CD4-positive, alpha-beta T cell (primary cell): Measurements from ENCODE around the gene CHI3L2. TPM values are rescaled to one million over a fixed set of nuclear protein-coding genes. Genes with fewer than 3 reads are reported as not detected.
A peak's percentile ranks its signal among the peaks of the same experiment; 100 is the strongest.

Experiments
- ATAC-seq: fragments of 200-7000 bp; cut with Tn5 transposase; one replicate; pipeline ENCODE4 v1.10.0; 2022; ENCODE audit warnings: mild to moderate bottlenecking; ENCODE audit not compliant: poor library complexity
- CTCF ChIA-PET: fragments of 350-600 bp; sonication (Branson Sonifier 250); formaldehyde crosslinking; loops from one replicate; lab custom pipeline; 2021; ENCODE audit warnings: antibody characterized with exemption, inconsistent platforms; lab: Charles Lee
- POLR2A ChIA-PET: fragments of 350-600 bp; sonication (Branson Sonifier 250); formaldehyde crosslinking; loops from one replicate; lab custom pipeline; 2021; ENCODE audit warnings: antibody characterized with exemption, inconsistent platforms; lab: Charles Lee
- DNase-seq, 14 experiments: peaks; one replicate each; pipeline ENCODE4 v3.0.0-alpha.2; 2013 to 2020; ENCODE audit warnings: mixed read lengths in 2 of 14
- H3K27ac ChIP-seq, 2 donors: one replicate each; pipeline versions ENCODE4 v1.5.1 to v1.7.0; 2013; ENCODE audit warnings: low read length in 2 of 2, low read depth in 1 of 2, mild to moderate bottlenecking in 1 of 2
- H3K27me3 ChIP-seq, 2 experiments: 1 replicate in 1 of 2; 2 replicates in 1 of 2; pipeline versions ENCODE4 v1.6.1 to v1.7.0; 2013; ENCODE audit warnings: low read length in 2 of 2, control low read depth in 1 of 2, mild to moderate bottlenecking in 1 of 2, moderate library complexity in 1 of 2; ENCODE audit not compliant: insufficient read depth in 2 of 2, control insufficient read depth in 1 of 2
- H3K36me3 ChIP-seq: one replicate; pipeline ENCODE4 v1.6.1; 2013; ENCODE audit warnings: low read length, control low read depth; ENCODE audit not compliant: insufficient read depth
- H3K4me1 ChIP-seq: one replicate; pipeline ENCODE4 v1.6.1; 2013; ENCODE audit warnings: low read length, control low read depth; ENCODE audit not compliant: insufficient read depth
- H3K4me3 ChIP-seq: one replicate; pipeline ENCODE4 v1.5.1; 2013; ENCODE audit warnings: mild to moderate bottlenecking, low read length, moderate library complexity
- H3K9me3 ChIP-seq, 2 experiments: 1 replicate in 1 of 2; 2 replicates in 1 of 2; pipeline versions ENCODE4 v1.6.1 to v1.7.0; 2013; ENCODE audit warnings: low read length in 2 of 2, mild to moderate bottlenecking in 2 of 2, control low read depth in 1 of 2, moderate library complexity in 1 of 2; ENCODE audit not compliant: control insufficient read depth in 1 of 2, insufficient read depth in 1 of 2
- H3K27ac Mint-ChIP-seq: one replicate; pipeline ENCODE4 v1.8.0; 2020; ENCODE audit warnings: mixed read lengths
- H3K27me3 Mint-ChIP-seq: one replicate; pipeline ENCODE4 v1.8.0; 2021; ENCODE audit warnings: mixed read lengths
- H3K36me3 Mint-ChIP-seq: one replicate; pipeline ENCODE4 v1.8.0; 2021; ENCODE audit warnings: low read depth, mixed read lengths
- H3K4me1 Mint-ChIP-seq: one replicate; pipeline ENCODE4 v1.8.0; 2021; ENCODE audit warnings: low read depth, mixed read lengths
- H3K4me3 Mint-ChIP-seq: one replicate; pipeline ENCODE4 v1.8.0; 2020; ENCODE audit warnings: mild to moderate bottlenecking, mixed read lengths
- H3K9me3 Mint-ChIP-seq: one replicate; pipeline ENCODE4 v1.8.0; 2020; ENCODE audit warnings: mixed read lengths
- intact Hi-C, 2 experiments: fragments of 100-400 bp; cut with DNase I in 1 of 2; cut with micrococcal nuclease in 1 of 2; formaldehyde crosslinking; loops; one replicate each; pipeline versions ENCODE4 v1.15.1 to v1.9.0; 2023 to 2025; cut with DNase I, micrococcal nuclease
- total RNA-seq, 174 experiments: library from RNA in 2 of 174; stranded (reverse) in 2 of 174; gene quantifications; one replicate each; pipeline ENCODE4 v1.2.3 and lab custom pipeline; 2021 to 2026
- TF ChIP-seq, protein P1 (sequence below): fragments of 200-600 bp; IDR thresholded peaks from one replicate; pipeline ENCODE4 v1.8.0; 2022; ENCODE audit warnings: antibody characterized with exemption, mild to moderate bottlenecking

Gene CHI3L2
- total RNA-seq, 2 experiments from 2014 or later, result 13.9 to 15.7 TPM

DNA sequence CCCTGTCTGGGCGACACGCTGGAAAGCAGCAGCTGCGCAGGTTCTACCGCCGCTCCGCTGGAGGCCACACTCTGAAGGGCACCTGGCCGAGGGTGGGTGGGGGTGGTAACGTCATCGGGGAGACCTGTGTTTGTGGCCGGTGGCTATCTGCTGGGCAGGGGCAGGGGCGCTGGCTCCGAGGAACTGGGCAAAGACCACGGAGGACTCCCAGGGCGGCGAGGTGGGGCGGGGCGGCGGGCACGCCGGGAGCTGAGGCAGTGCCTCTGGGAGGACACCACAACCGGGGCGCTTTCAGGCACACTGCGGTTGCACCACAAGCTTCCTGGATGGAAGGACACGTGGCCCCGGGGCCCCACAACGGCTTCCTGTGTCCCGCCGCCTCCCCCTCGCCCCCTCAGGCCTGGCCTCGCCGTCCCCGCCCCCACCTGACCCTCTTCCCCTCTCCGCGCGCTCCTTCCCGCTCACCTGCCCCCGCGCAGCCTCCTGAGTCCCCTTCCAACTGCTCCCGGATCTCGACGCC is 23.8 kb upstream of the CHI3L2 start:
- peak overlapping the region; percentile 90 for H3K27ac Mint-ChIP-seq
- peaks cover 34% of the 10 kb centered on the region for H3K36me3 Mint-ChIP-seq
- intact Hi-C loops, result loop anchor here in 1 of 2 experiments (2.0 to 10.0 kb wide), 3 partner anchors 19 to 579 kb away; no protein-coding TSS in a partner anchor
- no peaks in the 10 kb centered on the region for H3K9me3 ChIP-seq
- DNase-seq (peak; percentile 52 to 93 (median 84)), ATAC-seq (peak; percentile 39)
- H3K4me3 ChIP-seq, result peak overlapping the region; percentile 79
- H3K9me3 Mint-ChIP-seq, result no peaks in the 10 kb centered on the region
- peaks cover 83% of the 10 kb centered on the region for H3K4me1 Mint-ChIP-seq
- peaks cover 50% of the 10 kb centered on the region for H3K4me1 ChIP-seq
- H3K27me3 Mint-ChIP-seq, result no peaks in the 10 kb centered on the region
- ChIA-PET CTCF (interaction anchor here (0.8 to 1.7 kb wide), 3 partner anchors 18 to 143 kb away, joined by 3 to 9 read pairs (median 3); no protein-coding TSS in a partner anchor), POLR2A (interaction anchor here (0.9 to 15.0 kb wide), 9 partner anchors 8 to 196 kb away, joined by 3 to 756 read pairs (median 4); partner anchors contain the start of genes CEPT1, CHI3L2 and DRAM2)
- TF ChIP-seq, protein P1, sequence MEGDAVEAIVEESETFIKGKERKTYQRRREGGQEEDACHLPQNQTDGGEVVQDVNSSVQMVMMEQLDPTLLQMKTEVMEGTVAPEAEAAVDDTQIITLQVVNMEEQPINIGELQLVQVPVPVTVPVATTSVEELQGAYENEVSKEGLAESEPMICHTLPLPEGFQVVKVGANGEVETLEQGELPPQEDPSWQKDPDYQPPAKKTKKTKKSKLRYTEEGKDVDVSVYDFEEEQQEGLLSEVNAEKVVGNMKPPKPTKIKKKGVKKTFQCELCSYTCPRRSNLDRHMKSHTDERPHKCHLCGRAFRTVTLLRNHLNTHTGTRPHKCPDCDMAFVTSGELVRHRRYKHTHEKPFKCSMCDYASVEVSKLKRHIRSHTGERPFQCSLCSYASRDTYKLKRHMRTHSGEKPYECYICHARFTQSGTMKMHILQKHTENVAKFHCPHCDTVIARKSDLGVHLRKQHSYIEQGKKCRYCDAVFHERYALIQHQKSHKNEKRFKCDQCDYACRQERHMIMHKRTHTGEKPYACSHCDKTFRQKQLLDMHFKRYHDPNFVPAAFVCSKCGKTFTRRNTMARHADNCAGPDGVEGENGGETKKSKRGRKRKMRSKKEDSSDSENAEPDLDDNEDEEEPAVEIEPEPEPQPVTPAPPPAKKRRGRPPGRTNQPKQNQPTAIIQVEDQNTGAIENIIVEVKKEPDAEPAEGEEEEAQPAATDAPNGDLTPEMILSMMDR, result no peak
- peaks cover 5% of the 10 kb centered on the region for H3K36me3 ChIP-seq
- H3K27me3 ChIP-seq, result no peaks in the 10 kb centered on the region
- H3K27ac ChIP-seq, result peak overlapping the region; percentile 70 to 97
- peak overlapping the region; percentile 99 for H3K4me3 Mint-ChIP-seq

DNA sequence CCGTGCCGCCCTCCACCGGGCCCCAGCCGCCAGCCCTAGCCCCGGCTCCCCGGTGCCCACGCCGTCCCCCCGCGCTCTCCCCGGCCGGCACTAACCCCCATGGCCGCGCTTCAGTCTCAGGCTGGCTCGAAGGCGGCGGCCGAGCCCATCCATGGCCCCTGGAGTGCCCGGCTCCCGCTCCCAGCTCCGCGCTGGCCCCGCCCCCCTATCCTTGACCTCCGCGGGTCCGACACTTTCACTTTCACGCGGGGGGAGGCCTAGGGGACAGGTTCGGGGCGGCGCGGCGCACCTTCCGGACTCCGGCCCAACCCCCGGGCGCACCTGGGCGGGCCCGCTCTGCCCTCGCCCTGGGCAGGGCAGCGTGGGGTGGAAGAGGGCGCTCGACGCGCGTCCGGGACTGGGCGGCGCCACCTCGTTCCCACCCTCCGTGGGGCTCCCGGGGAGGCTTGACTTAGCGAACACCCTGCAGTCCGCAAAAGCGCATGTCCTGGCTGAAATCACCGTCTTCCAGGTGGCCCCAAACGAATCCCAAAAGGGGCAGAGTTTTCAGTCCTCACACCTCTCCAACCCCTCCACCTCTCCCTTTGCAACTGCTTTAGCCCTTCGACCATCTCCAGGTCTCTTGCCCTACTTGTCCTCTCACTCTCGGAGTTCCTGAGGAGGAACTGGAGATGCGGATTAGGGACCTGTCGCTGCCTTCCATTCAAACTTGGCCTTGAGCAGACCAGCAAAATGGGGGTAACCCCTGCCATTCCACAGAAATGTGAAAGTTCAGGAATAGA is 23.1 kb upstream of the CHI3L2 start:
- H3K27ac ChIP-seq, result peak overlapping the region; percentile 76 to 97
- H3K4me3 ChIP-seq, result peak overlapping the region; percentile 79
- H3K9me3 Mint-ChIP-seq, result no peaks in the 10 kb centered on the region
- ChIA-PET CTCF (interaction anchor here (0.8 to 1.7 kb wide), 3 partner anchors 17 to 142 kb away, joined by 3 to 9 read pairs (median 3); no protein-coding TSS in a partner anchor), POLR2A (interaction anchor here (0.9 to 15.0 kb wide), 9 partner anchors 9 to 196 kb away, joined by 3 to 756 read pairs (median 4); partner anchors contain the start of genes CEPT1, CHI3L2 and DRAM2)
- DNase-seq, result peak; percentile 47 to 91 (median 71)
- H3K36me3 ChIP-seq, result no peaks in the 10 kb centered on the region
- H3K9me3 ChIP-seq, result no peaks in the 10 kb centered on the region
- peak overlapping the region; percentile 90 for H3K27ac Mint-ChIP-seq
- peaks cover 54% of the 10 kb centered on the region for H3K4me1 ChIP-seq
- no peaks in the 10 kb centered on the region for H3K27me3 ChIP-seq
- intact Hi-C loops, result loop anchor here in 1 of 2 experiments (10.0 kb wide), 2 partner anchors 420 to 580 kb away; no protein-coding TSS in a partner anchor
- H3K4me3 Mint-ChIP-seq, result peak overlapping the region; percentile 99
- H3K4me1 Mint-ChIP-seq, result peaks cover 88% of the 10 kb centered on the region
- H3K27me3 Mint-ChIP-seq, result no peaks in the 10 kb centered on the region
- TF ChIP-seq, protein P1, result peak; percentile 16
- H3K36me3 Mint-ChIP-seq, result peaks cover 27% of the 10 kb centered on the region
- ATAC-seq, result peak; percentile 65

DNA sequence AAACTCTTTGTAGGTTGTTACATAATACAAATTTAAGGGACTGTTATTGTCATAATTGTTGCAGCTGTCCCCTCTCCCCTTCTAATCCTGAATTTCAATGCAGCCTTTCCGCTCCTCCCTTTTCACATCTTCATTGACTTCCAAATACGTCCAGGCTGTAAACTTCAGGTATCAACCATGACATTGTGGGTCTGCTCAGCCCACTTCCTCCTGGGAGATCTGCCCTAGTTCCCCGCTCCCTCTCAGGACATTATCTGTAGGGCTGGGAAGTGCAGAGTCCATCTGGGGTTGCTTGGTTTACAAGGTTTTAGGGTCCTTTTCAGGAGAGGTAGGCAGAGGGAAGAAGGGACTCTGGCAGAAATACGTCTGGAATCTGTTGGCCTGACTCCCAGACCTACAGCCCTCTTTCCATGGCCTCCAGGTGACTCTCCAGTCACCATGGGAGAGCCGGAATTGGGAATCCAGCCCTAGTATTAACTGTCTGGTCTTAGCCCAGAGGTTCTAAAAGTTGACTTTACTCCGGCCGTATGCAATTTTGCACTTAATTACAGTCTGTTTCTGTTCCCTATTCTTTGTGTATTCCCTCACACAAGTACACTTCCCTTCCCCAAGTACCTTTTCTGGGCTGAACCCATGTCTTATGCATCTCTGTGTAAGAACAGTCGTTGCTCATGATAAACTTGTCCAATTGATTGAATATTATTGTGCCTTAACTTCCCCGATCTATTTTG is 22.4 kb upstream of the CHI3L2 start:
- Histone ChIP-seq H3K36me3 (no peaks in the 10 kb centered on the region), H3K27ac (peak overlapping the region; percentile 76 to 97), H3K4me1 (peaks cover 49% of the 10 kb centered on the region), H3K9me3 (no peaks in the 10 kb centered on the region), H3K27me3 (no peaks in the 10 kb centered on the region), H3K4me3 (peak overlapping the region; percentile 79)
- TF ChIP-seq, protein P1, result no peak
- DNase-seq (no peak), ATAC-seq (no peak)
- POLR2A ChIA-PET, result interaction anchor here (15.0 kb wide), 1 partner anchor 17 kb away, joined by 756 read pairs; the partner anchor contains the start of gene CHI3L2
- peaks cover 20% of the 10 kb centered on the region for H3K36me3 Mint-ChIP-seq
- H3K4me1 Mint-ChIP-seq, result peaks cover 89% of the 10 kb centered on the region
- no peaks in the 10 kb centered on the region for H3K27me3 Mint-ChIP-seq
- intact Hi-C loops, result loop anchor here (1.0 to 10.0 kb wide), 4 partner anchors 11 to 580 kb away; partner anchors contain the start of gene LRIF1 (in 1 of the 2)
- H3K9me3 Mint-ChIP-seq, result no peaks in the 10 kb centered on the region
- peak overlapping the region; percentile 90 for H3K27ac Mint-ChIP-seq
- CTCF ChIA-PET, result no interaction called here
- peak overlapping the region; percentile 99 for H3K4me3 Mint-ChIP-seq
